D721Med (cell line): Measurements from ENCODE around the gene SPTBN1.

Experiments used
- DNase-seq: peaks from one replicate; pipeline ENCODE4 v3.0.0; 2011; ENCODE audit warnings: low spot score; ENCODE audit not compliant: insufficient read length
- FAIRE-seq: peaks from 2 replicates; lab custom pipeline; 2011; peaks lifted over from hg19 to GRCh38; lab: Jason Lieb, UNC
- CTCF ChIP-seq: IDR thresholded peaks from 2 replicates; pipeline ENCODE4 v1.5.1; 2012; ENCODE audit warnings: mild to moderate bottlenecking, control low read depth; ENCODE audit not compliant: insufficient read depth; ENCODE audit errors: missing control alignments

The SPTBN1 gene

GRCh38 chr2:54675738-54676137 lies 219.6 kb downstream of the SPTBN1 start:
- FAIRE-seq (no peak), DNase-seq (no peak)
- no peak for TF ChIP-seq CTCF

GRCh38 chr2:54676656-54677055 lies 220.5 kb downstream of the SPTBN1 start:
- DNase-seq (no peak), FAIRE-seq (no peak)
- no peak for TF ChIP-seq CTCF

GRCh38 chr2:54677476-54678265 lies 221.5 kb downstream of the SPTBN1 start:
- DNase-seq (no peak), FAIRE-seq (no peak)
- TF ChIP-seq CTCF, result no peak

- DNase-seq, result no peak
- FAIRE-seq, result no peak
Observed at GRCh38 chr2:54678719-54679118, 222.6 kb downstream of the SPTBN1 start.

GRCh38 chr2:54680397-54681041 lies 224.4 kb downstream of the SPTBN1 start:
- no peak for DNase-seq
- no peak for FAIRE-seq
- TF ChIP-seq CTCF, result no peak

More at GRCh38 chr2:54678719-54679118, 222.6 kb downstream of the SPTBN1 start:
- TF ChIP-seq CTCF, result no peak

- FAIRE-seq (no peak), DNase-seq (no peak)
- TF ChIP-seq CTCF, result no peak
Observed at GRCh38 chr2:54681416-54681815, 225.3 kb downstream of the SPTBN1 start.

GRCh38 chr2:54683596-54683995 lies 227.5 kb downstream of the SPTBN1 start:
- no peak for DNase-seq
- no peak for TF ChIP-seq CTCF
- FAIRE-seq, result no peak
